Mesothelial cell of epicardium (in vitro differentiated cells): ENCODE measurements around the gene CYP2W1. TPM values are rescaled to one million over a fixed set of nuclear protein-coding genes. Genes with fewer than 3 reads are reported as not detected.
"Not testable (repeated sequence)": the region's sequence is repeated elsewhere in the genome, so short reads cannot be mapped to it uniquely, and the experiment has no call there.

Source experiments
- DNase-seq, 2 experiments: peaks; one replicate each; pipeline ENCODE4 v3.0.0; 2021; ENCODE audit warnings: low spot score in 2 of 2; ENCODE audit not compliant: unreplicated experiment in 2 of 2
- H3K27ac Mint-ChIP-seq: 2 replicates; pipeline ENCODE4 v1.8.0; 2021; ENCODE audit warnings: mixed read lengths
- H3K27me3 Mint-ChIP-seq: 2 replicates; pipeline ENCODE4 v1.8.0; 2021; ENCODE audit warnings: low read depth, mixed read lengths
- H3K36me3 Mint-ChIP-seq: 2 replicates; pipeline ENCODE4 v1.8.0; 2021; ENCODE audit warnings: mixed read lengths
- H3K4me1 Mint-ChIP-seq: 2 replicates; pipeline ENCODE4 v1.8.0; 2021; ENCODE audit warnings: mixed read lengths
- H3K4me3 Mint-ChIP-seq: 2 replicates; pipeline ENCODE4 v1.8.0; 2021; ENCODE audit warnings: mild to moderate bottlenecking, moderate library complexity, mixed read lengths
- H3K9me3 Mint-ChIP-seq: 2 replicates; pipeline ENCODE4 v1.8.0; 2021; ENCODE audit warnings: mixed read lengths
- total RNA-seq: library from RNA; stranded (reverse); gene quantifications from 3 replicates; pipeline ENCODE4 v1.2.1, GENCODE V29; 2021
- TF ChIP-seq, protein P1 (sequence below): fragments of 200-600 bp; sonication (generic); IDR thresholded peaks from one replicate; pipeline ENCODE4 v1.5.0; 2021; ENCODE audit warnings: antibody characterized with exemption; ENCODE audit not compliant: unreplicated experiment

CYP2W1 gene
- total RNA-seq, 1 donor from 2014 or later, result 5.6 TPM

DNA sequence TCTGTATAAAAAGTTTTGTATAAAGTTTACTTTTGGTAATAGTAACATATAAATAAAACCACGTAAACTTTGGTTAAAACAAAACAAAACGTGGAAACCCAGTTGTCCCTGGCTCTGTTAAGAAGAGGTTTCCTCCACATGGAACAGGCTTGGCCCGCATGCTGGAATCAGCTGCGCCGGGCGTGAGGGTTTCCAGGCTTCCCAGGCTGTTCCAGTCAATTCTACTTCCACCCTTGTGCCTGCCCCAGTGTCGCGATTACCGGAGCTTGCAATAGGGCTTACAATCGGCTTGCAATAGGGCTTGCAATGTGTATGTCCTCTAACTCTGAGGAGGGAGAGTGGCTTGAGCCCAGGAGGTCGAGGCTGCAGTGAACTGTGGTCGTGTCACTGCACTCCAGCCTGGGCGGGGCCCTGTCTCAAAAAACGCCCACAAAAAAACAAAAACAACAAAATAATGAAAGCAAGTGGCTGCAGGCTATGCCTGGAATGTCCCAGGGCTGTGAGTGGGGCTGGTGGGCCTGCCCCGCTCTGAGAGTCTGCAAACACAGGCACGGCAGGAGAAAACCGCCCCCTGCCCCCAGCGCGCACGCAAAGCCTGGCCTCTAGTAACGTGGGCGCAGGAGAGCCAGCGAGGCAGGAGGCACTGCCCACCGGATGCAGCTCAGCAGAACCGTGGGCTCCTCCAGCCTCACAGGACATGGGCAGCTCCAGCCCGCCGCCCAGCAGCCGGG, 16.3 kb downstream of the CYP2W1 start:
- Mint-ChIP-seq H3K27ac (no peak overlapping the region), H3K36me3 (peaks cover 2% of the 10 kb centered on the region), H3K27me3 (no peaks in the 10 kb centered on the region), H3K4me3 (no peak overlapping the region), H3K9me3 (no peaks in the 10 kb centered on the region), H3K4me1 (peaks cover 3% of the 10 kb centered on the region)
- TF ChIP-seq, protein P1, sequence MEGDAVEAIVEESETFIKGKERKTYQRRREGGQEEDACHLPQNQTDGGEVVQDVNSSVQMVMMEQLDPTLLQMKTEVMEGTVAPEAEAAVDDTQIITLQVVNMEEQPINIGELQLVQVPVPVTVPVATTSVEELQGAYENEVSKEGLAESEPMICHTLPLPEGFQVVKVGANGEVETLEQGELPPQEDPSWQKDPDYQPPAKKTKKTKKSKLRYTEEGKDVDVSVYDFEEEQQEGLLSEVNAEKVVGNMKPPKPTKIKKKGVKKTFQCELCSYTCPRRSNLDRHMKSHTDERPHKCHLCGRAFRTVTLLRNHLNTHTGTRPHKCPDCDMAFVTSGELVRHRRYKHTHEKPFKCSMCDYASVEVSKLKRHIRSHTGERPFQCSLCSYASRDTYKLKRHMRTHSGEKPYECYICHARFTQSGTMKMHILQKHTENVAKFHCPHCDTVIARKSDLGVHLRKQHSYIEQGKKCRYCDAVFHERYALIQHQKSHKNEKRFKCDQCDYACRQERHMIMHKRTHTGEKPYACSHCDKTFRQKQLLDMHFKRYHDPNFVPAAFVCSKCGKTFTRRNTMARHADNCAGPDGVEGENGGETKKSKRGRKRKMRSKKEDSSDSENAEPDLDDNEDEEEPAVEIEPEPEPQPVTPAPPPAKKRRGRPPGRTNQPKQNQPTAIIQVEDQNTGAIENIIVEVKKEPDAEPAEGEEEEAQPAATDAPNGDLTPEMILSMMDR, result no peak
- DNase-seq, result no peak

DNA sequence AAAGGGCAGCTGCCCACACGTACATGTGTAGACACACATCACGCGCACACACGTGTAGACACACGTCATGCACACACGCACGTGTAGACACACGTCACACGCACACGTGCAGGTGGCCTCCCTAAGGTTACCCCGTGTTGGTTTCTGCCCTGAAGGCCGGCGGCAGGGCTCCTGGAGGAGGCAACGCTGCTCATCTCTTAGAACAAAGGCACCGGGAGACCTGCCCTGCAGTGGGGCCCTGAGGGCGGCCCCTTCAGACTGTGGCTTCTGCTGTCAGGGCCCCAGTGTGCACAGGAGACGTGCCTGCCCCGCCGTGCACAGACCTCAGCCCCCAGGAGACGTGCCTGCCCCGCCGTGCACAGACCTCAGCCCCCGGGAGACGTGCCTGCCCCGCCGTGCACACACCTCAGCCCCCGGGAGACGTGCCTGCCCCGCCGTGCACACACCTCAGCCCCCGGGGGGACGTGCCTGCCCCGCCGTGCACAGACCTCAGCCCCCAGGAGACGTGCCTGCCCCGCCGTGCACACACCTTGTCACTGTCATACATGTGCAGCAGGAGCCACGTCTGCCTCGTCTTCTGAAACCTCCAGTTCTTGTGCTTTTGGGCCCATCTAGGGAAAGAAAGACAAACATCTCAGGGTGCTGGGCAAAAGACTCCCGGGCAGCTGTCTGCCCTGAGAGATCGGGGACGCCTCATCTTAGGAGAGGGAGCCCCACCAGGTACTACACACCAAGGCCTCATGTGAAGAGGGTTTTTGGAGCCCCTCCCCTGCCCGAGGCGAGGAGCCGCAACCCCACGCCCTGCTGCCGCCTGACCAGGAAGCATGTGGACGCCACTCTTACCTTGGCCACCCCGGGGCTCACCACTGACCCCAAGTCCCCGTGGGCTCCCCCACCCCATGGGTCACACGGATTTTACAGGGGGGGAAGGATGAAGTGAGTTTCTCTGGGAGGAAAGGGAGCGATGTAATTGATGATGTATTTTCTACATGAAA, 17.3 kb downstream of the CYP2W1 start:
- TF ChIP-seq, protein P1, result no peak
- no peaks in the 10 kb centered on the region for H3K9me3 Mint-ChIP-seq
- H3K4me1 Mint-ChIP-seq, result peaks cover 3% of the 10 kb centered on the region
- no peak for DNase-seq
- H3K36me3 Mint-ChIP-seq, result peaks cover 2% of the 10 kb centered on the region
- no peak overlapping the region for H3K27ac Mint-ChIP-seq
- no peak overlapping the region for H3K4me3 Mint-ChIP-seq
- no peaks in the 10 kb centered on the region for H3K27me3 Mint-ChIP-seq

DNA sequence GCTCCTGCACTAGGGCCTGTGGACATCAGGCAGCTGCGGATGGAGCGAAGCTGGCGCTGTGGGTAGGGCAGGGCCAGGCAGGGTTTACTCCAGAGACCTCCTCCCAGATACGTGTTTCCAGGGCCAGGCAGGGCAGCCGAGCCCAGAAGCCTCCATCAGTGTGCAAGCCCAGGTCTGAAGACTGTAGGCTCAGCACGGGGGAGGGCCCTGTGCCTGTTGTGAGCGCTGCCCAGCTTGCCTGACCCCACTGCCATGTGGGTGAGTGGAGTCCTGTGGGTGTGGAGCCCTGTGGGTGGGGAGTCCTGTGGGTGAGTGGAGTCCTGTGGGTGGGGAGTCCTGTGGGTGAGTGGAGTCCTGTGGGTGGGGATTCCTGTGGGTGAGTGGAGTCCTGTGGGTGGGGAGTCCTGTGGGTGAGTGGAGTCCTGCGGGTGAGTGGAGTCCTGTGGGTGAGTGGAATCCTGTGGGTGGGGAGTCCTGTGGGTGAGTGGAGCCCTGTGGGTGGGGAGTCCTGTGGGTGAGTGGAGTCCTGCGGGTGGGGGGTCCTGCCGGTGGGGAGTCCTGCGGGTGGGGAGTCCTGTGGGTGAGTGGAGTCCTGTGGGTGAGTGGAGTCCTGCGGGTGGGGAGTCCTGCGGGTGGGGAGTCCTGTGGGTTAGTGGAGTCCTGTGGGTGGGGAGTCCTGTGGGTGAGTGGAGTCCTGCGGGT, 18.2 kb downstream of the CYP2W1 start:
- H3K27me3 Mint-ChIP-seq, H3K36me3 Mint-ChIP-seq, H3K4me1 Mint-ChIP-seq, H3K4me3 Mint-ChIP-seq, H3K9me3 Mint-ChIP-seq, H3K27ac Mint-ChIP-seq, DNase-seq: not testable (repeated sequence)

DNA sequence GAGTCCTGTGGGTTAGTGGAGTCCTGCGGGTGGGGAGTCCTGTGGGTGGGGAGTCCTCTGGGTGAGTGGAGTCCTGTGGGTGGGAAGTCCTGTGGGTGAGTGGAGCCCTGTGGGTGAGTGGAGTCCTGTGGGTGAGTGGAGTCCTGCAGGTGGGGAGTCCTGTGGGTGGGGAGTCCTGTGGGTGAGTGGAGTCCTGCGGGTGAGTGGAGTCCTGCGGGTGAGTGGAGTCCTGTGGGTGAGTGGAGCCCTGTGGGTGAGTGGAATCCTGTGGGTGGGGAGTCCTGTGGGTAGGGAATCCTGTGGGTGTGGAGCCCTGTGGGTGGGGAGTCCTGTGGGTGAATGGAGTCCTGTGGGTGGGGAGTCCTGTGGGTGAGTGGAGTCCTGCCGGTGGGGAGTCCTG, 19.0 kb downstream of the CYP2W1 start:
- DNase-seq, H3K36me3 Mint-ChIP-seq, H3K9me3 Mint-ChIP-seq, H3K4me3 Mint-ChIP-seq, H3K4me1 Mint-ChIP-seq, H3K27me3 Mint-ChIP-seq, H3K27ac Mint-ChIP-seq: not testable (repeated sequence)

DNA sequence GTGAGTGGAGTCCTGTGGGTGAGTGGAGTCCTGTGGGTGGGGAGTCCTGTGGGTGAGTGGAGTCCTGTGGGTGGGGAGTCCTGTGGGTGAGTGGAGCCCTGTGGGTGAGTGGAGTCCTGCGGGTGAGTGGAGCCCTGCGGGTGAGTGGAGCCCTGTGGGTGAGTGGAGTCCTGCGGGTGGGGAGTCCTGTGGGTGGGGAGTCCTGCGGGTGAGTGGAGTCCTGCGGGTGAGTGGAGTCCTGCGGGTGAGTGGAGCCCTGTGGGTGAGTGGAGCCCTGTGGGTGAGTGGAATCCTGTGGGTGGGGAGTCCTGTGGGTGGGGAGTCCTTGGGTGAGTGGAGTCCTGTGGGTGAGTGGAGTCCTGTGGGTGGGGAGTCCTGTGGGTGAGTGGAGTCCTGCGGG, 19.5 kb downstream of the CYP2W1 start:
- not testable (repeated sequence) for H3K4me1 Mint-ChIP-seq, DNase-seq, H3K27me3 Mint-ChIP-seq, H3K36me3 Mint-ChIP-seq, H3K9me3 Mint-ChIP-seq, H3K4me3 Mint-ChIP-seq, H3K27ac Mint-ChIP-seq

DNA sequence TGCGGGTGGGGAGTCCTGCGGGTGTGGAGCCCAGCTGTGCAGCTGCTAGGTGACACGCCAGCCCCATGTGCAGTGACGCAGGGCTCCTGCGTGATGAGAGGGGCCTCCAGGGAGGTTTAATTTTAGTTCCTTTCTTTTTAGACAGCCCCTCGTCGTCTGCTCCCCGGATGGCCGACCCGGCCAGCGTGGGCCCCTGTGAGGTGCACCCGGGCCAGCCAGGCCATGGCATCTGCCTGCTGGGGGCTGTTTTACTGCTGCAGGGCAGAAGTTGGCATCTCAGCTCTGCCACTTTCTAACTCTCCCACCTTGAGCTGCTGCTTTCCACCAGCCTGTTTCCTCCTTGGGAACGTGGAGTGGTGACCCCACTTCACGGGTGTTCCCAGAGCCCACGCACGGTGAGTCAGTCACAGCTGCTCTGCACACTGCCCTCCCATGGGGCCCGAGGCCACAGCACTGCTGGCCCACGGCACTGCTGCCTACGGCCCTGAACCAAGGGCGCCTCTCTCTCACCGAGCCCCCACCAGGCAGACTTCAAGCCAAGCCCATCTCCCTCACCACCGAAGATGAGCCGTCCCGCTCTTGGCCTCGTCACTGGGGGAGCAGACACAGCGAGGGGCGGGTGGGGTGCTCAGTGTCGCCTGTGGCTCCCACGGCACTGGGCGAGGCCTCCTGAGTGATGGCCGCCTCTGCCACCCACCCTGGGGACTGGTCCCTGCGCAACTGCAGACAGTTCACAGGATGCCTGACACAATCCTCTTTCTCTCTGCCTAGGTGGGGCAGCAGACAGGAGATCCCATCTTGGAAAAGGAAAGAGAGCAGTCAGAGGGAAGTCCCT, 21.3 kb downstream of the CYP2W1 start:
- no peak overlapping the region for H3K4me3 Mint-ChIP-seq
- peaks cover 11% of the 10 kb centered on the region for H3K36me3 Mint-ChIP-seq
- no peaks in the 10 kb centered on the region for H3K9me3 Mint-ChIP-seq
- no peak for DNase-seq
- H3K27me3 Mint-ChIP-seq, result no peaks in the 10 kb centered on the region
- H3K4me1 Mint-ChIP-seq, result no peaks in the 10 kb centered on the region
- TF ChIP-seq, protein P1, result no peak
- H3K27ac Mint-ChIP-seq, result no peak overlapping the region
